ENCODE data around the gene KCNJ9.

KCNJ9 gene

GRCh38 chr1:160127865-160128523 lies 46.7 kb downstream of the KCNJ9 start:
- no peak for DNase-seq

- no peak for DNase-seq
Measured at GRCh38 chr1:160128636-160129035, 47.3 kb downstream of the KCNJ9 start.

GRCh38 chr1:160129046-160129445 lies 47.7 kb downstream of the KCNJ9 start:
- no peak for DNase-seq

GRCh38 chr1:160129558-160129957 lies 48.2 kb downstream of the KCNJ9 start:
- DNase-seq = no peak

- DNase-seq = no peak
Measured at GRCh38 chr1:160129966-160130365, 48.6 kb downstream of the KCNJ9 start.

GRCh38 chr1:160130486-160130885 lies 49.1 kb downstream of the KCNJ9 start:
- no peak for DNase-seq

GRCh38 chr1:160130939-160131338 lies 49.6 kb downstream of the KCNJ9 start:
- DNase-seq = no peak

- DNase-seq = no peak
Measured at GRCh38 chr1:160131803-160132565, 50.6 kb downstream of the KCNJ9 start.

GRCh38 chr1:160133990-160134770 lies 52.8 kb downstream of the KCNJ9 start:
- no peak for DNase-seq

GRCh38 chr1:160134791-160135572 lies 53.6 kb downstream of the KCNJ9 start:
- no peak for DNase-seq

- no peak for DNase-seq
Measured at GRCh38 chr1:160136121-160136925, 55.0 kb downstream of the KCNJ9 start.

- no peak for DNase-seq
Measured at GRCh38 chr1:160136926-160137200, 55.5 kb downstream of the KCNJ9 start.

GRCh38 chr1:160137216-160137862 lies 56.0 kb downstream of the KCNJ9 start:
- no peak for DNase-seq

GRCh38 chr1:160139840-160140239 lies 58.5 kb downstream of the KCNJ9 start:
- DNase-seq = no peak

All from NCI-H524 treated with DMSO at 0.1 percent for 48 hours (cell line).